ENCODE data around the gene DNMBP.

DNMBP gene

DNA sequence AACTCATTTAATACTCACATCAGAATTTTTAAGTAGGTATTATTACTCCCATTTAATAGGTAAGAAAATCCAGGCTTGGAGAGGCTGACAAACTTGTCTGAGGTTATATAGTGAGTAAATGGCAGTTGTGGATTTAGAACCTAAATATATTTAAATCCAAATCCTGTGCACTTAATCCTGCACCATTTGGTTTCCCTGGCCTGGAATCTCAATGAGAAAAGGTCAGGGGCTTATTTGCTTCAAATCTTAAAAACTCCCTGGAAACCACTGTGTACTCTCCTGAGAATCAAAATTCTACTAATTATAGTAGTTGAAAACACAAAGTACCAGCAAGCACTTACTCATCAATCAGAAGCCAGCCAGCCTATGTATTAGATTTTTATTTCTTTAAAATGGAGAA lies 97.7 kb downstream of the DNMBP start:
- Histone ChIP-seq H2BK15ac (ENCODE audit: low read length) (no peak overlapping the region), H3K9me3 (replicated peaks in 1 of 2; ENCODE audit: control insufficient read depth in 2 of 2, insufficient read depth in 1 of 2, low read depth in 1 of 2, low read length in 2 of 2) (no peaks in the 10 kb centered on the region), H3K27me3 (ENCODE audit: control insufficient read depth in 3 of 3, insufficient read depth in 3 of 3, low read depth in 1 of 3, low read length in 3 of 3) (no peaks in the 10 kb centered on the region), H2BK120ac (ENCODE audit: low read depth, low read length) (no peak overlapping the region), H3K18ac (ENCODE audit: low read length) (no peak overlapping the region), H3K4me2 (ENCODE audit: insufficient read depth, low read length, poor library complexity, severe bottlenecking) (peak overlapping the region; percentile 50), H4K91ac (ENCODE audit: low read depth, low read length, poor library complexity) (no peak overlapping the region), H3K36me3 (replicated peaks in 1 of 2; ENCODE audit: control insufficient read depth in 2 of 2, insufficient read depth in 2 of 2, low read length in 2 of 2) (peaks cover 18 to 36% of the 10 kb centered on the region in 2 donors), H3K14ac (ENCODE audit: low read length) (no peak overlapping the region), H3K4ac (ENCODE audit: low read length) (no peak overlapping the region), H4K8ac (ENCODE audit: low read depth, low read length) (no peak overlapping the region), H3K9ac (ENCODE audit: low read depth, low read length, poor library complexity) (no peak overlapping the region), H3K4me1 (ENCODE audit: control insufficient read depth in 2 of 2, insufficient read depth in 1 of 2, low read depth in 1 of 2, low read length in 2 of 2) (peaks cover 5 to 22% of the 10 kb centered on the region in 2 donors), H2AFZ (ENCODE audit: low read length) (no peak overlapping the region), H3K79me1 (ENCODE audit: low read depth, low read length) (no peaks in the 10 kb centered on the region), H2AK5ac (ENCODE audit: low read depth, low read length) (no peak overlapping the region), H2BK5ac (ENCODE audit: low read length) (no peak overlapping the region), H3K4me3 (ENCODE audit: low read length in 2 of 2) (peak overlapping the region in 1 of 2 donors; percentile 23), H3K23ac (ENCODE audit: low read depth, low read length, poor library complexity) (no peak overlapping the region), H3K27ac (replicated peaks; ENCODE audit: low read length) (no peak overlapping the region), H2BK12ac (ENCODE audit: low read length) (no peak overlapping the region)
- DNase-seq (ENCODE audit: low spot score) = no peak

DNA sequence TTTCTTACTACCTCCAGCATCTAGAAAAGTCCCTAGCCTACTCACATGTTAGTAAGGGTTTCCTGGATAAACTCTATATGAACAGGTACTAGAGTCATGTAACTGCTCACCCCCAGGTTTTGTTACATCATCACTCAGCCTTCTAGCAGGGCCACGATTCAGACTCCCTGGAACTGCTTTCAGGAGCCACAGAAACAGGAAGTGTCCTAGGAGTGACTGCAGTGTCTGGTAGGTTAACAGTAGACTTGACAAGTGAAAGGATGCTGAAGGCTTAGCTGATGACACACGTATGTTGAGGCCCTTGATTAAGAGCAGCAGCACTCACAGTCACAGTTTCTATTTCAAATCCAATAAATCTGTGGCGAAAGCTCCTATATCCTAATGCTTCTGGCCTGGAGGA lies 101.2 kb downstream of the DNMBP start:
- H3K4me1 ChIP-seq (ENCODE audit: control insufficient read depth in 2 of 2, insufficient read depth in 1 of 2, low read depth in 1 of 2, low read length in 2 of 2) = peaks cover 1 to 15% of the 10 kb centered on the region in 2 donors
- H4K8ac ChIP-seq (ENCODE audit: low read depth, low read length) = no peak overlapping the region
- no peak overlapping the region for H2BK120ac ChIP-seq (ENCODE audit: low read depth, low read length)
- H3K27me3 ChIP-seq (ENCODE audit: control insufficient read depth in 3 of 3, insufficient read depth in 3 of 3, low read depth in 1 of 3, low read length in 3 of 3) = no peaks in the 10 kb centered on the region
- H3K23ac ChIP-seq (ENCODE audit: low read depth, low read length, poor library complexity) = no peak overlapping the region
- peaks cover 41 to 71% of the 10 kb centered on the region in 2 donors for H3K36me3 ChIP-seq (replicated peaks in 1 of 2; ENCODE audit: control insufficient read depth in 2 of 2, insufficient read depth in 2 of 2, low read length in 2 of 2)
- peaks cover 3% of the 10 kb centered on the region for H3K79me1 ChIP-seq (ENCODE audit: low read depth, low read length)
- no peak overlapping the region for H3K9ac ChIP-seq (ENCODE audit: low read depth, low read length, poor library complexity)
- H3K27ac ChIP-seq (replicated peaks; ENCODE audit: low read length) = no peak overlapping the region
- H3K18ac ChIP-seq (ENCODE audit: low read length) = no peak overlapping the region
- H3K4ac ChIP-seq (ENCODE audit: low read length) = no peak overlapping the region
- no peak overlapping the region for H2BK12ac ChIP-seq (ENCODE audit: low read length)
- DNase-seq (ENCODE audit: low spot score) = no peak
- no peak overlapping the region for H2BK15ac ChIP-seq (ENCODE audit: low read length)
- no peak overlapping the region for H2BK5ac ChIP-seq (ENCODE audit: low read length)
- H2AFZ ChIP-seq (ENCODE audit: low read length) = no peak overlapping the region
- H2AK5ac ChIP-seq (ENCODE audit: low read depth, low read length) = no peak overlapping the region
- WGBS, 2 donors (ENCODE audit: extremely low coverage in 2 of 2, insufficient read length in 2 of 2, insufficient replicate concordance in 1 of 2) = no CpG with 5 or more reads among the region's 3 CpGs
- no peak overlapping the region for H4K91ac ChIP-seq (ENCODE audit: low read depth, low read length, poor library complexity)
- H3K4me2 ChIP-seq (ENCODE audit: insufficient read depth, low read length, poor library complexity, severe bottlenecking) = no peak overlapping the region
- no peaks in the 10 kb centered on the region for H3K9me3 ChIP-seq (replicated peaks in 1 of 2; ENCODE audit: control insufficient read depth in 2 of 2, insufficient read depth in 1 of 2, low read depth in 1 of 2, low read length in 2 of 2)
- H3K4me3 ChIP-seq (ENCODE audit: low read length in 2 of 2) = no peak overlapping the region
- H3K14ac ChIP-seq (ENCODE audit: low read length) = no peak overlapping the region

DNA sequence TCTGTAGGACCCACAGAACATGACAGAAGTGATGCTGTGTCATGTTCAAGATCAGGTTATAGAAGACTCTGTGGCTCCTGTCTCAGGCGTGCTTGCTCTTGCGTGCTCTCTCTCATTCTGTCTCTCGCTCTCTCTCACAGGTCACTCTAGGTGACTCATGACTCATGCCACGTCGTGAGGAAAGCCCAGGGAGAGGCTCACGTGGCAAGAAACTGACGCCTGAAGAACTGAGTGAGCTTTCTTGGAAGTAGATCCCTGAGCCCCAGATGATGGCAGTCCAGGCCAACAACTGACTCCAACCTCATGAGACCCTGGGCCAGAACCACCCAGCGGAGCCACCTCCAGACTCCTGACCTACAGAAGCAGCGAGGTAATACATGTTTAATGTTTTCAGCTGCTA lies 103.3 kb downstream of the DNMBP start:
- Histone ChIP-seq H2BK15ac (ENCODE audit: low read length) (no peak overlapping the region), H4K91ac (ENCODE audit: low read depth, low read length, poor library complexity) (no peak overlapping the region), H3K4me1 (ENCODE audit: control insufficient read depth in 2 of 2, insufficient read depth in 1 of 2, low read depth in 1 of 2, low read length in 2 of 2) (peaks cover 1 to 5% of the 10 kb centered on the region in 2 donors), H3K79me1 (ENCODE audit: low read depth, low read length) (peaks cover 5% of the 10 kb centered on the region), H3K9me3 (replicated peaks in 1 of 2; ENCODE audit: control insufficient read depth in 2 of 2, insufficient read depth in 1 of 2, low read depth in 1 of 2, low read length in 2 of 2) (no peaks in the 10 kb centered on the region), H2AK5ac (ENCODE audit: low read depth, low read length) (no peak overlapping the region), H3K4me3 (ENCODE audit: low read length in 2 of 2) (no peak overlapping the region), H3K14ac (ENCODE audit: low read length) (no peak overlapping the region), H3K4me2 (ENCODE audit: insufficient read depth, low read length, poor library complexity, severe bottlenecking) (no peak overlapping the region), H2BK120ac (ENCODE audit: low read depth, low read length) (no peak overlapping the region), H3K36me3 (replicated peaks in 1 of 2; ENCODE audit: control insufficient read depth in 2 of 2, insufficient read depth in 2 of 2, low read length in 2 of 2) (peaks cover 48 to 86% of the 10 kb centered on the region in 2 donors), H2BK5ac (ENCODE audit: low read length) (no peak overlapping the region), H3K27ac (replicated peaks; ENCODE audit: low read length) (no peak overlapping the region), H2BK12ac (ENCODE audit: low read length) (no peak overlapping the region), H2AFZ (ENCODE audit: low read length) (no peak overlapping the region), H3K18ac (ENCODE audit: low read length) (no peak overlapping the region), H3K4ac (ENCODE audit: low read length) (no peak overlapping the region), H3K27me3 (ENCODE audit: control insufficient read depth in 3 of 3, insufficient read depth in 3 of 3, low read depth in 1 of 3, low read length in 3 of 3) (no peaks in the 10 kb centered on the region), H4K8ac (ENCODE audit: low read depth, low read length) (no peak overlapping the region), H3K23ac (ENCODE audit: low read depth, low read length, poor library complexity) (no peak overlapping the region), H3K9ac (ENCODE audit: low read depth, low read length, poor library complexity) (no peak overlapping the region)
- DNase-seq (ENCODE audit: low spot score) = no peak
- no CpG with 5 or more reads among the region's 9 CpGs for WGBS, 2 donors (ENCODE audit: extremely low coverage in 2 of 2, insufficient read length in 2 of 2, insufficient replicate concordance in 1 of 2)

DNA sequence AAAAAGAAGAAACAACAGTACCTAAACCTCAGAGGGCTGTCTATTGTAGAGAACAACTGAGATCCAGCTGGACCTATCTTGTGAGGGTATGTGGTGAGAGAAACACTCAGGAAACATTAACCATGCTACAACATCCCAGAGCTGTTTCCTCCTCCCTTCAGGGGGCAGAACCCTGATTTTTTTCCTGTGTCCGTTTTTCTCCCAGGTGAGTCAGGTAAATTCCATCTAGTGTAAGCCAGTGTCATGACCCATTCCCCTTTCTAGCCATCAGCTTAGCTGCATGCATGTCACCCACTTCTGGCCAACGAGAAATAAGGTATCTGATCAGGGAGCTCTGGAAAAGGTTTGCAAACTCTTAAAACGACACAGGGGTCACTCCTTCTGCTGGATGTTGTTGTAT lies 103.8 kb downstream of the DNMBP start:
- Histone ChIP-seq H3K4me2 (ENCODE audit: insufficient read depth, low read length, poor library complexity, severe bottlenecking) (no peak overlapping the region), H2BK12ac (ENCODE audit: low read length) (no peak overlapping the region), H2AFZ (ENCODE audit: low read length) (no peak overlapping the region), H2BK5ac (ENCODE audit: low read length) (no peak overlapping the region), H3K14ac (ENCODE audit: low read length) (no peak overlapping the region), H3K4me3 (ENCODE audit: low read length in 2 of 2) (no peak overlapping the region), H2AK5ac (ENCODE audit: low read depth, low read length) (no peak overlapping the region), H3K27me3 (ENCODE audit: control insufficient read depth in 3 of 3, insufficient read depth in 3 of 3, low read depth in 1 of 3, low read length in 3 of 3) (no peaks in the 10 kb centered on the region), H3K4ac (ENCODE audit: low read length) (no peak overlapping the region), H4K91ac (ENCODE audit: low read depth, low read length, poor library complexity) (no peak overlapping the region), H2BK120ac (ENCODE audit: low read depth, low read length) (no peak overlapping the region), H3K27ac (replicated peaks; ENCODE audit: low read length) (no peak overlapping the region), H3K18ac (ENCODE audit: low read length) (no peak overlapping the region), H3K36me3 (replicated peaks in 1 of 2; ENCODE audit: control insufficient read depth in 2 of 2, insufficient read depth in 2 of 2, low read length in 2 of 2) (peaks cover 50 to 91% of the 10 kb centered on the region in 2 donors), H3K79me1 (ENCODE audit: low read depth, low read length) (peaks cover 5% of the 10 kb centered on the region), H3K4me1 (ENCODE audit: control insufficient read depth in 2 of 2, insufficient read depth in 1 of 2, low read depth in 1 of 2, low read length in 2 of 2) (peaks cover 1 to 5% of the 10 kb centered on the region in 2 donors), H3K23ac (ENCODE audit: low read depth, low read length, poor library complexity) (no peak overlapping the region), H3K9ac (ENCODE audit: low read depth, low read length, poor library complexity) (no peak overlapping the region), H2BK15ac (ENCODE audit: low read length) (no peak overlapping the region), H4K8ac (ENCODE audit: low read depth, low read length) (no peak overlapping the region), H3K9me3 (replicated peaks in 1 of 2; ENCODE audit: control insufficient read depth in 2 of 2, insufficient read depth in 1 of 2, low read depth in 1 of 2, low read length in 2 of 2) (no peaks in the 10 kb centered on the region)
- no CpG with 5 or more reads among the region's 3 CpGs for WGBS, 2 donors (ENCODE audit: extremely low coverage in 2 of 2, insufficient read length in 2 of 2, insufficient replicate concordance in 1 of 2)
- no peak for DNase-seq (ENCODE audit: low spot score)

Data from neuronal stem cell (in vitro differentiated cells).